ENCODE measurements around the gene SNAP25. TPM values are rescaled to one million over a fixed set of nuclear protein-coding genes. Genes with fewer than 3 reads are reported as not detected.
A peak's percentile ranks its signal among the peaks of the same experiment; 100 is the strongest.

SNAP25 gene
- total RNA-seq, 6 experiments from 2014 or later = 0.10 TPM; not detected in 5

DNA sequence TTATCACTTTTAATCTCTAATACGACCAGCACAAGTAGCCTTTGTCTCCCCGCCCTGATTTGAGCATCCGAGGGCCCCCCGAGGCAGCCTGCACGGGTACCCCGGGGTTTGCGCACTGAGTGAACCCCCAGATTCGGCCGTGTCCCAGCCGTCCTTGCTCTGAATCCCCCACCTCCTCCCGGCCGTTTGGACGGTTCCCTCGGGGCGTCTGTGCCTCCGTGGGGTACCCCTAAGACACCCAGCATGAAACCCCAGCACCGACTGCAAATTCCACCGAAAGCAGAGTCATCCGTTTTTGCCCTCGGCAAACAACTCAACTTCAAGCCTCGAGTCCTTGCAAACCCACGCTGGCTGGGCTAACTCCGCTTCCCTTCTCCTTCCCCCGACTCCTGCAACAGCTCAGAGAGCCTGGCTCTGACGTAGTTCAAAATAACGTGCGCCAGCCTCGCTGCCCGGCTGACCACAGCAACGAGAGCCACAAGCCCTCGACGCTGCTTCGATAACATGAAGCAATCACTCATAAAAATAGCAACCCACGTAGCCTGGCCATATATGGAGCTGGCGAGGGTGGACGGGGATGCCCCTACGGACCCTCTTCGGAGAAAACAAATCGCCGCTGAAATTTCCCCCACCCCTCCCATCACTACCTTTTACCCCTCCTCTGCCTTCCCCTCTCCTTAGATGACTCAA is 764 bp upstream of the SNAP25 start:
- no peaks in the 10 kb centered on the region for H3K36me3 Mint-ChIP-seq (ENCODE audit: low read depth)
- no peaks in the 10 kb centered on the region; the same call in 1 of the 2 replicates for H3K9me3 Mint-ChIP-seq
- H3K4me3 Mint-ChIP-seq = 0 out of 2 replicates have a peak overlapping the region, but pooled peaks have one; percentile 23
- H3K27ac Mint-ChIP-seq = no peak overlapping the region
- peaks cover 7% of the 10 kb centered on the region for H3K27me3 Mint-ChIP-seq (ENCODE audit: insufficient read depth)
- TF ChIP-seq, protein P1, sequence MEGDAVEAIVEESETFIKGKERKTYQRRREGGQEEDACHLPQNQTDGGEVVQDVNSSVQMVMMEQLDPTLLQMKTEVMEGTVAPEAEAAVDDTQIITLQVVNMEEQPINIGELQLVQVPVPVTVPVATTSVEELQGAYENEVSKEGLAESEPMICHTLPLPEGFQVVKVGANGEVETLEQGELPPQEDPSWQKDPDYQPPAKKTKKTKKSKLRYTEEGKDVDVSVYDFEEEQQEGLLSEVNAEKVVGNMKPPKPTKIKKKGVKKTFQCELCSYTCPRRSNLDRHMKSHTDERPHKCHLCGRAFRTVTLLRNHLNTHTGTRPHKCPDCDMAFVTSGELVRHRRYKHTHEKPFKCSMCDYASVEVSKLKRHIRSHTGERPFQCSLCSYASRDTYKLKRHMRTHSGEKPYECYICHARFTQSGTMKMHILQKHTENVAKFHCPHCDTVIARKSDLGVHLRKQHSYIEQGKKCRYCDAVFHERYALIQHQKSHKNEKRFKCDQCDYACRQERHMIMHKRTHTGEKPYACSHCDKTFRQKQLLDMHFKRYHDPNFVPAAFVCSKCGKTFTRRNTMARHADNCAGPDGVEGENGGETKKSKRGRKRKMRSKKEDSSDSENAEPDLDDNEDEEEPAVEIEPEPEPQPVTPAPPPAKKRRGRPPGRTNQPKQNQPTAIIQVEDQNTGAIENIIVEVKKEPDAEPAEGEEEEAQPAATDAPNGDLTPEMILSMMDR (IDR thresholded peaks at IDR 0.05) = no peak
- peaks cover 6% of the 10 kb centered on the region for H3K4me1 Mint-ChIP-seq (ENCODE audit: low read depth)
- no peak for DNase-seq

- TF ChIP-seq, protein P1 (IDR thresholded peaks at IDR 0.05) = no peak
- H3K4me3 Mint-ChIP-seq = no peak overlapping the region
These were observed 792 bp downstream of the SNAP25 start for GRCh38 chr20:10219452-10219791.

DNA sequence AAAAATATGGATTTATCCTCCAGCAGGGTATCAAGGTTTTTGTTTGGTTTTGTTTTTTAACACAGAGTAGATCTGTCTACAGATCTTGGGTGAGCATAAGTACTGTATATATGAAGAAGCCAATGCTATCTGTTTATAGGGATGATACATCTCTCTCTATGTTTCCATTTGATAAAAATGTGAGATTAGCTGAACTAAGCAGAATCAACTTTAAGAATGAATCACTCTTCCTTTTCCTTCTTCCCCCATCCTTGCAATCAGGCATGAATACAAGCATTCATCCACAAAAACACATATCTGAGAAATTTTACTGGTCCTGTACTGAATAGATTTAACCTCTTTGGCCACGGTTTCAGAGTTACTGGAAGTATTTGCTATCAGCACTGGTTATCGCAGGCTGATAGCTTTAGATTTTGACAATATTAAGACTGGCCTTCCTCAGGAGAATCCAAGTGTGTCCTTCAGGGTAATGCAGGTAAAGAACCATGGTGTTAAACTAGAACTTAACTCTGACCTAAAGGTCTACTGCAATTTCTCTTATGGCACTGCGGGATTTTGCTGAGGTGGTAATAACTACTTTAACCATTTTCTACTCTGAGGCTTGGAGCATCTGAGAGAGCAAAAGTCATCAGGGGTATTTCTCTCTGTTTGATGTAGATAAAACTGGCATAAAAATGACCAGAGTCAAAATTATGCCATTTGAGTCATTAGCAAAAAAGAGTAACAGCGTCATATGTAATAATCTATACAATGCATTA is 1.5 kb downstream of the SNAP25 start:
- Mint-ChIP-seq H3K27me3 (ENCODE audit: insufficient read depth) (peaks cover 7% of the 10 kb centered on the region), H3K36me3 (ENCODE audit: low read depth) (no peaks in the 10 kb centered on the region), H3K4me3 (no peak overlapping the region), H3K9me3 (no peaks in the 10 kb centered on the region; the same call in 1 of the 2 replicates), H3K4me1 (ENCODE audit: low read depth) (peaks cover 6% of the 10 kb centered on the region), H3K27ac (no peak overlapping the region)
- DNase-seq = no peak
- TF ChIP-seq, protein P1 (IDR thresholded peaks at IDR 0.05) = no peak

More at GRCh38 chr20:10219452-10219791, 792 bp downstream of the SNAP25 start:
- Mint-ChIP-seq H3K27ac (no peak overlapping the region), H3K27me3 (ENCODE audit: insufficient read depth) (peaks cover 7% of the 10 kb centered on the region), H3K9me3 (no peaks in the 10 kb centered on the region; the same call in 1 of the 2 replicates), H3K36me3 (ENCODE audit: low read depth) (no peaks in the 10 kb centered on the region), H3K4me1 (ENCODE audit: low read depth) (peaks cover 6% of the 10 kb centered on the region)
- peak; percentile 3 for DNase-seq

DNA sequence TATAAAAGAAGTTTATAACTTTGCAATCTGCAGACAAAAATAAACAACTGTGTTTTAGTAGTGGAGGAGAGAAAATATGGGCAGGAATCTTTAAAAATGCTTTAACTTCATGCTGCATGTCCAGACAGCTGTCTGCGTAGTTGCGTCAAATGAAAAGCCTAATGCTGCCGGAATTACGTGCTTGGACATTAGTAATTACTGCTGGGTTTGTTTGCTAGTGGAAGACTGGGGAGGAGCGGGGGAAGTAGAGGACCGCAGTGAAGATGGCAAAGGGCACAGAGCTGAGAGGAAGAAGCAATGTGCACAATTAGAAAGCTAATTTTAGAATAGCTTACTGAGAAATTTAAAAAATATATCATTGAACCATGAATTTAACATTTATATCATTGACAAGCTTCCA is 2.4 kb downstream of the SNAP25 start:
- H3K27me3 Mint-ChIP-seq (ENCODE audit: insufficient read depth) = peaks cover 9% of the 10 kb centered on the region
- H3K9me3 Mint-ChIP-seq = no peaks in the 10 kb centered on the region; the same call in 1 of the 2 replicates
- H3K4me3 Mint-ChIP-seq = no peak overlapping the region
- H3K27ac Mint-ChIP-seq = no peak overlapping the region
- TF ChIP-seq, protein P1 (IDR thresholded peaks at IDR 0.05) = no peak
- no peaks in the 10 kb centered on the region for H3K36me3 Mint-ChIP-seq (ENCODE audit: low read depth)
- H3K4me1 Mint-ChIP-seq (ENCODE audit: low read depth) = peaks cover 6% of the 10 kb centered on the region
- DNase-seq = no peak

GRCh38 chr20:10225439-10226060 is 6.9 kb downstream of the SNAP25 start:
- no peak for DNase-seq
- no peaks in the 10 kb centered on the region for H3K4me1 Mint-ChIP-seq (ENCODE audit: low read depth)

More at GRCh38 chr20:10225439-10226060, 6.9 kb downstream of the SNAP25 start:
- no peak overlapping the region for H3K27ac Mint-ChIP-seq
- peaks cover 3% of the 10 kb centered on the region for H3K27me3 Mint-ChIP-seq (ENCODE audit: insufficient read depth)
- no peaks in the 10 kb centered on the region for H3K36me3 Mint-ChIP-seq (ENCODE audit: low read depth)
- no peak overlapping the region for H3K4me3 Mint-ChIP-seq
- no peaks in the 10 kb centered on the region; the same call in 1 of the 2 replicates for H3K9me3 Mint-ChIP-seq
- TF ChIP-seq, protein P1 (IDR thresholded peaks at IDR 0.05) = peak; percentile 27; the same call in 1 of the 2 replicates
